ENCODE data around the gene EMB.
"Not testable (repeated sequence)": the region's sequence is repeated elsewhere in the genome, so short reads cannot be mapped to it uniquely, and the experiment has no call there.

The EMB gene

DNA sequence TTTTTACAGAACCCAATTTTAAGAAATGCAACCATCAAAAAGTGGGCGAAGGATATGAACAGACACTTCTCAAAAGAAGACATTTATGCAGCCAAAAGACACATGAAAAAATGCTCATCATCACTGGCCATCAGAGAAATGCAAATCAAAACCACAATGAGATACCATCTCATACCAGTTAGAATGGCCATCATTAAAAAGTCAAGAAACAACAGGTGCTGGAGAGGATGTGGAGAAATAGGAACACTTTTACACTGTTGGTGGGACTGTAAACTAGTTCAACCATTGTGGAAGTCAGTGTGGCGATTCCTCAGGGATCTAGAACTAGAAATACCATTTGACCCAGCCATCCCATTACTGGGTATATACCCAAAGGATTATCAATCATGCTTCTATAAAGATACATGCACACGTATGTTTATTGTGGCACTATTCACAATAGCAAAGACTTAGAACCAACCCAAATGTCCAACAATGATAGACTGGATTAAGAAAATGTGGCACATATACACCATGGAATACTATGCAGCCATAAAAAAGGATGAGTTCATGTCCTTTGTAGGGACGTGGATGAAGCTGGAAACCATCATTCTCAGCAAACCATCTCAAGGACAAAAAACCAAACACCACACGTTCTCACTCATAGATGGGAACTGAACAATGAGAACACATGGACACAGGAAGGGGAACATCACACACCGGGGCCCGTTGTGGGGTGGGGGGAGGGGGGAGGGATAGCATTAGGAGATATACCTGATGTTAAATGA is 19.7 kb downstream of the EMB start:
- DNase-seq (ENCODE audit: low read depth), result not testable (repeated sequence)

DNA sequence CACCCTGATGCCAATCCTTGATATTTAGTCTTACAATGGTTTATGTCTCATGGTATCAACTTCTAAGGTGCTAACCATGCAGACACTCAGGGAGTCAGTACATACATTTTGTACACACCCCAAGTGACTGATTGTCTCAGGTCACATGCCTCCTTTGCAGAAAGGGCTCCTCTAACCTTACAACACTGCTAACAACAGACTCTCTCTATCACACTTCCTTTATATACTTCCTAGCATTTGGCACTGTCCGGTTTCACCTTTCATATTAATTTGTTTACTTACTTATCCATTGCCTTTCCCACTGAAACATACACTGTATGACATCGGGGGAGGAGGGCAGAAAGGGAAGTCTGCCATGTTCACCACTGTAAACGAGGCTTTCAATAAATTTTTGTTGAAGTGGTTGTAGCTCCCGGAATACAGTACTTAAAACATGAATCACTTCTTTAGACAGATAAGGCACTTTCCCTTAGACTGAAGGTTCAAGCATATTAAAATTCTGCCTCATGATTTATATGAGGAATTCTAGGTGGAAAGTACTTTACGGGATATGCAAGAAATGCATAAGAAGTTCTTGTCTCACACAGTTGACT is 20.6 kb downstream of the EMB start:
- DNase-seq (ENCODE audit: low read depth), result no peak

- DNase-seq (ENCODE audit: low read depth), result not testable (repeated sequence)
These were observed 21.4 kb downstream of the EMB start for GRCh38 chr5:50419656-50420055.

- not testable (repeated sequence) for DNase-seq (ENCODE audit: low read depth)
These were observed 24.5 kb downstream of the EMB start for GRCh38 chr5:50416637-50417036.

GRCh38 chr5:50415912-50416311 is 25.2 kb downstream of the EMB start:
- DNase-seq (ENCODE audit: low read depth), result no peak

GRCh38 chr5:50410932-50411331 is 30.2 kb downstream of the EMB start:
- not testable (repeated sequence) for DNase-seq (ENCODE audit: low read depth)

GRCh38 chr5:50406877-50407276 is 34.2 kb downstream of the EMB start:
- DNase-seq (ENCODE audit: low read depth), result no peak

GRCh38 chr5:50401336-50401735 is 39.8 kb downstream of the EMB start:
- no peak for DNase-seq (ENCODE audit: low read depth)

GRCh38 chr5:50393925-50394609 is 47.0 kb downstream of the EMB start:
- not testable (repeated sequence) for DNase-seq (ENCODE audit: low read depth)

DNA sequence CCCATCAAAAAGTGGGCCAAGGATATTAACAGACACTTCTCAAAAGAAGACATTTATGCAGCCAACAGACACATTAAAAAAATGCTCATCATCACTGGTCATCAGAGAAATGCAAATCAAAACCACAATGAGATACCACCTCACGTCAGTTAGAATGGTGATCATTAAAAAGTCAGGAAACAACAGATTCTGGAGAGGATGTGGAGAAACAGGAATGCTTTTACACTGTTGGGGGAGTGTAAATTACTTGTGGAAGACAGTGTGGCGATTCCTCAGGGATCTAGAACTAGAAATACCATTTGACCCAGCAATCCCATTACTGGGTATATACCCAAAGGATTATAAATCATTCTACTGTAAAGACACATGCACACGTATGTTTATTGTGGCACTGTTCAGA is 48.8 kb downstream of the EMB start:
- not testable (repeated sequence) for DNase-seq (ENCODE audit: low read depth)

- not testable (repeated sequence) for DNase-seq (ENCODE audit: low read depth)
These were observed 56.7 kb downstream of the EMB start for GRCh38 chr5:50384381-50384780.

- not testable (repeated sequence) for DNase-seq (ENCODE audit: low read depth)
These were observed 64.4 kb downstream of the EMB start for GRCh38 chr5:50376696-50377095.

GRCh38 chr5:50369287-50370033 is 71.6 kb downstream of the EMB start:
- DNase-seq (ENCODE audit: low read depth), result not testable (repeated sequence)

DNA sequence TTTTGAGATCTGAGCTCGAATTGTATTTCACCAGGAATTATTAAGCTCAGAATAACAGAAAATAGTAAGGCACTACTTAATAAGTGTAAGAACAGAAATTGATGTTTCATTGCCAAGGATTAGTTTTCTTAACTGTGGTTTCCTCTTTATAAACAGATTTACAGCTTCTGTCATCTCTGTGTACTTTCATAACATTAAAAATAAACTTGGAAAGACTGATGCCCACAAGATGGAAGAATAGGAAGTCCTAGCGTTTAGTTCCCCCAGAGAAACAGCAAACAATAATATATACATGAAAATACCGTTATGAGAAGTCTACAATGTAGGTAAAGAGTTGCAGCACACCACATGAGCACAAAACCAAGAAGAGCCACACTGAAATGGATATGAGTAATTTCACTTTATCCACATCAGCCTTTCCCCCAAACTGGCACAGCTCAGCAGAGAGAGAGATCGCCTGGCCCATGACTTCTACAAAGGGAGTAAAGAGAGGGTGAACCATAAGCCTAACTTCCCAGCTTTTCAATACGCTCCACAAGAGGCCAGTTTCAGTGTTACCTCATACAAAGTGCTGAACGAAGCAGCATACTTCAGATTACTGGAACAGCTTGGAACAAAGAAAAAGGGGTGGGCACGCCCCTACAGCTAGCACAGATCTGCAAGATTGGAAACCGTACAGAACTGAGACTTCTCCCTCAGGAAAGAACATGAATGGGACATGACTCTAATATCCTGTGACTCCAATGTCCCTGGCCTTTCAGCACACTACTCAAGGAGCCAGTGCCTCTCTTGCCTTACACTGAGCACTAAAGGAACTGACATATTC is 75.4 kb downstream of the EMB start:
- no peak for DNase-seq (ENCODE audit: low read depth)

DNA sequence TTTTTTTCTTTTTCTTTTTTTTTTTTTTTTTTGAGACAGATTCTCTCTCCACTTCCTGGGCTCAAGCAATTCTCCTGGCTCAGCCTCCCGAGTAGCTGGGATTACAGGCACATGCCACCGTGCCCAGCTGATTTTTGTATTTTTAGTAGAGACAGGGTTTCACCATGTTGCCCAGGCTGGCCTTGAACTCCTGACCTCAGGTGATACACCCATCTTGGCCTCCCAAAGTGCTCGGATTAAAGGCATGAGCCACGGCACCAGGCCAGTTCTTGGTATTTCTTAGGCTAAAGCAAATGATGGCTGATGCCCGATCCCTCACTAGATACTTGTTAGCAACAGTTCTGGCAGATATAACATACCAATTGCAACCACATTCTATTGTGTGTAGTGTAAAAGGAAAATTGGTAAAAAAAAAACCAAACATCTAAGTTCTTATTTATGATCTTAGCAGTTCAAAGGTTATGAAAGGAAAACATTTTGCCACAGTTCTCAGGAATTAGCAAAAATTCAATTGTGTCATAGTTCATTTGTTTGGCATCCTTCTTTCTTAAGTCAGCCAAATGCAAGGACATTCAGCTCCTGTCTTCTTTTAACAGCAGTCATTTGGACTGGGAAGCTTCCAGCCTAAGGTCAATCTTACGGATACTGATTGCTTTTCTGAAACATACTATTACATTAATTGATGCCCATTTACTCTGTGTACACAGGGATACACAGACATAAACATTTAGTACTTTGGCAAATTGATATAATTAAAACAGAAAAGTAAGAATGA is 76.4 kb downstream of the EMB start:
- DNase-seq (ENCODE audit: low read depth), result not testable (repeated sequence)

GRCh38 chr5:50359187-50359586 is 81.9 kb downstream of the EMB start:
- no peak for DNase-seq (ENCODE audit: low read depth)

DNA sequence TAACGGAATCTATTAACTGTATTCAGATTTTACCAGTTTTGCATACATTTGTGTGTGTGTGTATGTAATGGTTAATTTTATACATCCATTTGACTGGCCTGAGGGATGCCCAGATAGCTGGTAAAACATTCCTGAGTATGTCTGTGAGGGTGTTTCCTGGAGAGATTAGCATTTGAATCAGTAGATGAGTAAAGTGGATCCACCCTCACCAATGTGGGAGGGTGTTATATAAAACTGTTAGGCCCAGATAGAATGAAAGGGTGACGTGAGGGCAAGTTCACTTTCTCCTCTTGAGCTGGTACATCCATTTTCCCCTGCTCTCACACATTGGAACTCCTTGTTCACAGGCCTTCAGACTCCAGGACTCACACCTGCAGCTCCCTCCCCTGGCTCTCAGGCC is 88.7 kb downstream of the EMB start:
- no peak for DNase-seq (ENCODE audit: low read depth)
